HCT116 (cell line): ENCODE results near the gene ZNF135. TPM values are rescaled to one million over a fixed set of nuclear protein-coding genes. Genes with fewer than 3 reads are reported as not detected.

ENCODE experiments used
- ATAC-seq: fragments of 200-7000 bp; cut with Tn5 transposase; 2 replicates; pipeline ENCODE4 v1.9.1; 2020; ENCODE audit warnings: mild to moderate bottlenecking, moderate library complexity
- BruUV-seq: library from RNA; stranded (reverse); fragments of 400-500 nt; replicated peaks from 2 replicates; lab custom pipeline; 2021; lab: Mats Ljungman, UMichigan
- CTCF ChIA-PET: fragments of 300-600 bp; sonication (Branson Sonifier 250); formaldehyde crosslinking; loops from one replicate; lab custom pipeline; 2021; ENCODE audit warnings: antibody characterized with exemption; lab: Charles Lee
- POLR2A ChIA-PET: fragments of 300-600, 350-600 bp; sonication (Branson Sonifier 250); formaldehyde crosslinking; loops from one replicate; lab custom pipeline; 2021; ENCODE audit warnings: antibody characterized with exemption; lab: Charles Lee
- RAD21 ChIA-PET, 2 experiments: fragments of 300-600 bp; sonication (Branson Sonifier 250); formaldehyde crosslinking; loops; one replicate each; lab custom pipeline; 2023; ENCODE audit warnings: low total read pairs in 2 of 2; ENCODE audit not compliant: uncharacterized antibody in 2 of 2, unreplicated experiment in 2 of 2, low non-redundant PET in 1 of 2; lab: Charles Lee
- DNase-seq: peaks from one replicate; pipeline ENCODE4 v3.0.0-alpha.2; 2010; ENCODE audit warnings: low read depth, low spot score
- H2AFZ ChIP-seq: fragments of 200-600 bp; shearing (Covaris generic), sonication (generic); 2 replicates; pipeline ENCODE4 v1.6.1; 2017; ENCODE audit warnings: low read depth, mixed run types, mixed read lengths, antibody characterized with exemption, low read length; ENCODE audit not compliant: poor library complexity, severe bottlenecking
- H3K27ac ChIP-seq: 2 replicates; pipeline ENCODE4 v1.5.1; 2012; ENCODE audit warnings: low read depth, low read length
- H3K27me3 ChIP-seq: fragments of 200-600 bp; sonication (generic); 2 replicates; pipeline ENCODE4 v1.6.1; 2016; ENCODE audit warnings: mixed run types, low read length, mixed read lengths; ENCODE audit not compliant: insufficient read depth
- H3K36me3 ChIP-seq, 2 experiments: fragments of 200-500 bp in 1 of 2; fragments of 200-600 bp in 1 of 2; sonication (Bioruptor generic) in 1 of 2; sonication (generic) in 1 of 2; 2 replicates each; pipeline versions ENCODE4 v1.5.1 to v1.6.1; 2014 to 2016; ENCODE audit warnings: low read length in 2 of 2, inconsistent platforms in 1 of 2, mixed read lengths in 1 of 2, mixed run types in 1 of 2; ENCODE audit not compliant: insufficient read depth in 2 of 2, control insufficient read depth in 1 of 2
- H3K4me1 ChIP-seq, 2 experiments: fragments of 200-600 bp in 1 of 2; sonication (generic) in 1 of 2; 2 replicates each; pipeline versions ENCODE4 v1.5.1 to v1.6.1; 2012 to 2017; ENCODE audit warnings: low read length in 2 of 2, inconsistent platforms in 1 of 2, mild to moderate bottlenecking in 1 of 2, mixed read lengths in 1 of 2, mixed run types in 1 of 2, moderate library complexity in 1 of 2; ENCODE audit not compliant: insufficient read depth in 2 of 2, control insufficient read depth in 1 of 2
- H3K4me2 ChIP-seq: fragments of 200-600 bp; sonication (generic); 2 replicates; pipeline ENCODE4 v1.6.1; 2017; ENCODE audit warnings: mixed run types, low read length, mixed read lengths
- H3K4me3 ChIP-seq, 2 experiments: fragments of 200-600 bp in 1 of 2; sonication (generic) in 1 of 2; replicated peaks in 1 of 2; 2 replicates each; pipeline ENCODE4 v1.5.1; 2011 to 2016; ENCODE audit warnings: low read length in 2 of 2, control low read depth in 1 of 2, low read depth in 1 of 2, mild to moderate bottlenecking in 1 of 2, mixed read lengths in 1 of 2, mixed run types in 1 of 2
- H3K79me2 ChIP-seq: fragments of 200-600 bp; sonication (generic); 2 replicates; pipeline ENCODE4 v1.6.1; 2017; ENCODE audit warnings: mild to moderate bottlenecking, mixed run types, low read length, moderate library complexity, mixed read lengths; ENCODE audit not compliant: insufficient read depth
- H3K9ac ChIP-seq: fragments of 200-600 bp; sonication (generic); 2 replicates; pipeline ENCODE4 v1.6.1; 2016; ENCODE audit warnings: low read length, mixed read lengths
- H3K9me2 ChIP-seq: fragments of 200-600 bp; sonication (generic), shearing (Covaris generic); 2 replicates; pipeline ENCODE4 v1.6.1; 2017; ENCODE audit warnings: mixed run types, mild to moderate bottlenecking, moderate library complexity; ENCODE audit not compliant: insufficient read depth
- H3K9me3 ChIP-seq, 2 experiments: fragments of 200-500 bp in 1 of 2; fragments of 200-600 bp in 1 of 2; sonication (Bioruptor generic) in 1 of 2; sonication (generic) in 1 of 2; 2 replicates each; pipeline ENCODE4 v1.6.1; 2014 to 2017; ENCODE audit warnings: low read length in 2 of 2, mixed read lengths in 2 of 2, inconsistent platforms in 1 of 2, low read depth in 1 of 2, mild to moderate bottlenecking in 1 of 2, mixed run types in 1 of 2, moderate library complexity in 1 of 2; ENCODE audit not compliant: control insufficient read depth in 1 of 2, insufficient read depth in 1 of 2
- H4K20me1 ChIP-seq: fragments of 200-600 bp; sonication (generic), shearing (Covaris generic); 2 replicates; pipeline ENCODE4 v1.6.1; 2017; ENCODE audit warnings: mixed run types, mild to moderate bottlenecking, moderate library complexity; ENCODE audit not compliant: insufficient read depth
- EZH2 ChIP-seq: fragments of 200-600 bp; sonication (generic); IDR thresholded peaks from 2 replicates; pipeline ENCODE4 v1.6.1; 2017; ENCODE audit warnings: antibody characterized with exemption, mixed run types
- EZH2phosphoT487 ChIP-seq: fragments of 200-600 bp; IDR thresholded peaks from 2 replicates; pipeline ENCODE4 v1.6.1; 2018; ENCODE audit warnings: antibody characterized with exemption, borderline replicate concordance
- TCF7L2 ChIP-seq: IDR thresholded peaks from 2 replicates; pipeline ENCODE4 v1.7.0; 2011; ENCODE audit warnings: borderline replicate concordance, inconsistent platforms; ENCODE audit not compliant: insufficient read depth, insufficient read length; ENCODE audit errors: extremely low read depth
- ZNF274 ChIP-seq: fragments of 200-500 bp; sonication (Bioruptor generic); IDR thresholded peaks from 2 replicates; pipeline ENCODE4 v1.6.1; 2014; ENCODE audit warnings: mild to moderate bottlenecking, low read depth, low read length, inconsistent platforms
- intact Hi-C: fragments of 100-400 bp; cut with micrococcal nuclease; formaldehyde crosslinking; loops from 2 replicates; pipeline ENCODE4 v1.10.0; 2022
- total RNA-seq: library from RNA; stranded (reverse); gene quantifications from one replicate; pipeline ENCODE4 v1.2.1, GENCODE V29; 2021; ENCODE audit not compliant: unreplicated experiment
- TF ChIP-seq, protein P1 (sequence below): IDR thresholded peaks from 2 replicates; pipeline ENCODE4 v1.6.1; 2012

Gene ZNF135
- total RNA-seq, 1 experiment from 2014 or later = not detected

- H3K9ac ChIP-seq = no peak overlapping the region
- H3K27ac ChIP-seq = no peak overlapping the region
- ATAC-seq = no peak
- H3K4me3 ChIP-seq = no peak overlapping the region
- H4K20me1 ChIP-seq = no peaks in the 10 kb centered on the region
- no peaks in the 10 kb centered on the region for H3K36me3 ChIP-seq
- no peak overlapping the region for H3K4me2 ChIP-seq
- intact Hi-C loops = no loop called here
- no peaks in the 10 kb centered on the region for H3K9me2 ChIP-seq
- ChIA-PET RAD21 (no interaction called here), CTCF (no interaction called here), POLR2A (no interaction called here)
- no TSS peak for BruUV-seq
- TF ChIP-seq EZH2 = no peak
- TF ChIP-seq ZNF274 = peak; percentile 61
- TF ChIP-seq EZH2phosphoT487 = no peak
- H3K79me2 ChIP-seq = no peaks in the 10 kb centered on the region
- H3K4me1 ChIP-seq = no peaks in the 10 kb centered on the region
- H3K9me3 ChIP-seq = peaks cover 22 to 33% of the 10 kb centered on the region in 2 experiments; a peak in 3 of 4 replicates
- DNase-seq = no peak
- no peak overlapping the region for H2AFZ ChIP-seq
- H3K27me3 ChIP-seq = no peaks in the 10 kb centered on the region
Measured at GRCh38 chr19:58108546-58108817, 49.4 kb downstream of the ZNF135 start.

DNA sequence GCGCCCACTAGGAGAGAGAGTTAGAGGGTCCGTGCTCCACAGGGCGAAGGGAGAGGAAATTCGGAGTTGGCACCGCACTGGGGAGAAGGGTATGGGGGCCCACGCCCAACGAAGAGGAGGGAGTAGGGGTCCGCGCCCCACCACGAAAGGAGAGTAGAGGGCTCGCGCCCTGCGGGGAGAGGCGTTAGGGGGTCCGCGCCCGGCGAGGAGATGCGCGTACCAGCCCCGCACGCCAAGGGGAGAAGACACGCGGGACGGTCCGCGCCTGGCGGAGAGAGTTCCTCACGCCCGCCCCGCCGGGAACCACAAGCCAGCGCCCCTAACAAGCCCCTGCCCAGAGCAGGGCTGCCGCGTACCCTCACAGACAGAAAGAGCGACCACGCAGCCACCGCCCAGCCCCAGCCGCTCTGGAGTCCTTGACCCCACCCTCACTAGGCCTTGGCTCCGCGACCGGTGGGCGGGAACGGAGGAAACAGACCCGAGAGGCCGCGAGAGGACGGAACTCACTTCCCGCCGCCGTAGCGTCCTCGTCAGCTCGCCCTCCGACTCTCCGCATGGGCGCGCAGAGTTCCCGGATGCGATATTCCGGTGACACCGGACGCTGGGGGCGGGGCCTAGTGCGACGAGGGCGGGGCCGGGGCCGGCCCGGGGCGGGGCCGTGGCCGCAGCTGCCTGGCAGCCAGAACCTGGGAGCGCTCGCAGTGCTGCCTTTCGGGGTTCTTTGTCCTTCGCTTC lies 58.9 kb downstream of the ZNF135 start:
- no peak for DNase-seq
- no peak overlapping the region for H3K4me3 ChIP-seq
- ATAC-seq = no peak
- no peak for TF ChIP-seq TCF7L2
- TF ChIP-seq, protein P1, sequence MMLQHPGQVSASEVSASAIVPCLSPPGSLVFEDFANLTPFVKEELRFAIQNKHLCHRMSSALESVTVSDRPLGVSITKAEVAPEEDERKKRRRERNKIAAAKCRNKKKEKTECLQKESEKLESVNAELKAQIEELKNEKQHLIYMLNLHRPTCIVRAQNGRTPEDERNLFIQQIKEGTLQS = no peak
- intact Hi-C loops = no loop called here
- no peak overlapping the region for H3K9ac ChIP-seq
- no peaks in the 10 kb centered on the region for H4K20me1 ChIP-seq
- ChIA-PET CTCF (no interaction called here), POLR2A (no interaction called here), RAD21 (no interaction called here)
- H3K79me2 ChIP-seq = no peaks in the 10 kb centered on the region
- H2AFZ ChIP-seq = no peak overlapping the region
- no peak overlapping the region for H3K27ac ChIP-seq
- BruUV-seq = no TSS peak
- H3K36me3 ChIP-seq = no peaks in the 10 kb centered on the region
- no peaks in the 10 kb centered on the region for H3K4me1 ChIP-seq
- peaks cover 25 to 38% of the 10 kb centered on the region in 2 experiments; a peak in 2 of 4 replicates for H3K9me3 ChIP-seq
- no peaks in the 10 kb centered on the region for H3K27me3 ChIP-seq
- H3K9me2 ChIP-seq = no peaks in the 10 kb centered on the region
- H3K4me2 ChIP-seq = no peak overlapping the region
